ENCODE results near the gene DMRT3.

The DMRT3 gene

DNA sequence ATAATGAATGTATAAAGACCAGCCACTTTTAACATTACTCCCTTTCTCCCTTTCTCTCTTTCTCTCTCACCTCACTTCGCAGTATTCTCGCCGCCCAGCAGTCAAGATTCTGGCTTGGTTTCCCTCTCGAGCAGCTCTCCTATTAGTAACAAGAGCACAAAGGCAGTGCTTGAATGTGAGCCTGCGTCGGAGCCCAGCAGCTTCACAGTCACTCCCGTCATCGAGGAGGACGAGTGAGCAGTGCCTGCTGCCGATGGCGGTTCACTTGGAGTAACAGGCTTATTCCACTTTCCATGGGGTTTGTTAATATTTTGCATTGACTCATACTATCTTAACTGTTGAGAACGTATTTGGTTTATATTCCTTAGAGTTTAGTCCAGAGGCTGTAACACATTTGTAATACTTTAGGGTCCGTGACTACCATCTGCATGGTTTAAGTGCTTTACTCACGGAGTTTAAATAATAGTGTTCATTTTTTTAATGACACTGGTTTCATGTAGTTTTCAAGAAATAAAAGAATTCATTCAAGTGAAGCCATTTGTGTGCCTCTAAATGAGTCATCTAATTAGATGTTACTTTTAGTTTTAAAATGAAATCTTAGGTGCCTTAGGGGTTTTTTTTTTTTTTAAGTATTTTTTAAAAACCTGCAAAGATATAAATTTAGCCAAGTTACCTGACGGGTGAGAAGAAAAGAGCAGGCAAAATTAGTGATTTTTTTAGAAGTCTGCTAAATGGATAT, 8.4 kb upstream of the DMRT3 start:
- DNase-seq (no peak), ATAC-seq (ENCODE audit: insufficient read depth, low read depth) (no peak)
- no peak for TF ChIP-seq EZH2 (IDR thresholded peaks at IDR 0.05; ENCODE audit: borderline replicate concordance, low read depth, low read length, severe bottlenecking)
- TF ChIP-seq, protein P1, sequence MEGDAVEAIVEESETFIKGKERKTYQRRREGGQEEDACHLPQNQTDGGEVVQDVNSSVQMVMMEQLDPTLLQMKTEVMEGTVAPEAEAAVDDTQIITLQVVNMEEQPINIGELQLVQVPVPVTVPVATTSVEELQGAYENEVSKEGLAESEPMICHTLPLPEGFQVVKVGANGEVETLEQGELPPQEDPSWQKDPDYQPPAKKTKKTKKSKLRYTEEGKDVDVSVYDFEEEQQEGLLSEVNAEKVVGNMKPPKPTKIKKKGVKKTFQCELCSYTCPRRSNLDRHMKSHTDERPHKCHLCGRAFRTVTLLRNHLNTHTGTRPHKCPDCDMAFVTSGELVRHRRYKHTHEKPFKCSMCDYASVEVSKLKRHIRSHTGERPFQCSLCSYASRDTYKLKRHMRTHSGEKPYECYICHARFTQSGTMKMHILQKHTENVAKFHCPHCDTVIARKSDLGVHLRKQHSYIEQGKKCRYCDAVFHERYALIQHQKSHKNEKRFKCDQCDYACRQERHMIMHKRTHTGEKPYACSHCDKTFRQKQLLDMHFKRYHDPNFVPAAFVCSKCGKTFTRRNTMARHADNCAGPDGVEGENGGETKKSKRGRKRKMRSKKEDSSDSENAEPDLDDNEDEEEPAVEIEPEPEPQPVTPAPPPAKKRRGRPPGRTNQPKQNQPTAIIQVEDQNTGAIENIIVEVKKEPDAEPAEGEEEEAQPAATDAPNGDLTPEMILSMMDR (IDR thresholded peaks at IDR 0.05; ENCODE audit: borderline replicate concordance, extremely low read depth, low read length, poor library complexity, severe bottlenecking), result no peak
- no peak overlapping the region for H3K4me3 ChIP-seq (ENCODE audit: low read depth in 1 of 2, low read length in 2 of 2)
- no peaks in the 10 kb centered on the region for H3K9me3 ChIP-seq (ENCODE audit: insufficient read depth, low read length, severe bottlenecking)
- H3K27ac ChIP-seq (ENCODE audit: low read length), result no peak overlapping the region
- H3K79me2 ChIP-seq (ENCODE audit: insufficient read depth, low read length), result no peaks in the 10 kb centered on the region
- H3K4me2 ChIP-seq (ENCODE audit: insufficient read depth, low read length), result no peak overlapping the region
- H3K36me3 ChIP-seq (ENCODE audit: insufficient read depth, low read length), result no peaks in the 10 kb centered on the region
- H3K27me3 ChIP-seq (ENCODE audit: insufficient read depth, low read length, poor library complexity), result peaks cover 18% of the 10 kb centered on the region
- no peak overlapping the region for H2AFZ ChIP-seq (ENCODE audit: low read depth, low read length)
- H3K9ac ChIP-seq (ENCODE audit: low read depth, low read length), result no peak overlapping the region
- H3K4me1 ChIP-seq (ENCODE audit: insufficient read depth, low read length), result no peaks in the 10 kb centered on the region
- no peaks in the 10 kb centered on the region for H4K20me1 ChIP-seq (ENCODE audit: insufficient read depth, low read length)

DNA sequence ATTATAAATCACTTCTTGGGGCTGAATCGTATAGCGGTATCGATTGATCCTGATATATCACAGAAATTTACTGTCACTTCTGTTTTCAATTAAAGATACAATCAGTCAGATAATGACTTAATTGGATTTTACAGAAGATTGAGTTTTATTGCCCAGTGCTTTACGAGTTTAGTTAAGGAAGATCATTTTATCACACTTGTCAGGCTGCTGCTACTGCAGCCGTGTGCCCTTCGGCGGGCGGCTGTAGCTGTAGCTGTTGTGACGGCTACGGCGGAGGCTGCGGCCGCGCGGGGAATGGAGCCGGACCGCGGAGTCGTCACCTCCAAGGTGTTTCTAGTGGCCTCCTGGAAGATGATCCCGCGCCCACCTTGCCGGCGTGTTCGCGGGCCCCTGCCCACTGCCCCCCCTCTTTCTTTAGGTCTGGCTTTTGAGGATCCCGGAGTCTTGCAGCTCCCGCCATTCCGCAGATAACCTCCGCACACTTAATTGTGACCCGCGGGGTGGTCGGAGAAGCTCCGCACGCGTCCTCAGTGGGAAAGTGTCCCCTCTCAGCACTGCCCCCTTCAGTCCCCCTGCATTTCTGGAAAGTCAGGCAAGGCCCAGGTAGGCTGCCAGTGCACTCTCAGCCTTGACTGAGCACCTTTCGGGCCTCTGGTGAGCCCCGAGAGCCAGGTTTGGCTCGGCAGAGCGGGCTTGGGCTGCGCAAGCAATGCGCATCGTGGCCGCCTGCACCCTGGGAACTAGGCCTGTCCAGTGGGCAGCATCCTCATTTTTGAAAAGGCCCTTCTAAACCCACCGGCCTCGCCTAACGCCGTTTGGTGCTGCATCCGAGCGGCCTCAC, 6.9 kb upstream of the DMRT3 start:
- no peaks in the 10 kb centered on the region for H3K9me3 ChIP-seq (ENCODE audit: insufficient read depth, low read length, severe bottlenecking)
- DNase-seq, result no peak
- no peaks in the 10 kb centered on the region for H3K4me1 ChIP-seq (ENCODE audit: insufficient read depth, low read length)
- H3K9ac ChIP-seq (ENCODE audit: low read depth, low read length), result no peak overlapping the region
- no peaks in the 10 kb centered on the region for H3K79me2 ChIP-seq (ENCODE audit: insufficient read depth, low read length)
- H3K27me3 ChIP-seq (ENCODE audit: insufficient read depth, low read length, poor library complexity), result peaks cover 14% of the 10 kb centered on the region
- no peaks in the 10 kb centered on the region for H4K20me1 ChIP-seq (ENCODE audit: insufficient read depth, low read length)
- no peak overlapping the region for H3K4me2 ChIP-seq (ENCODE audit: insufficient read depth, low read length)
- H3K27ac ChIP-seq (ENCODE audit: low read length), result no peak overlapping the region
- no peak for ATAC-seq (ENCODE audit: insufficient read depth, low read depth)
- H2AFZ ChIP-seq (ENCODE audit: low read depth, low read length), result no peak overlapping the region
- no peak for TF ChIP-seq EZH2 (IDR thresholded peaks at IDR 0.05; ENCODE audit: borderline replicate concordance, low read depth, low read length, severe bottlenecking)
- TF ChIP-seq, protein P1 (IDR thresholded peaks at IDR 0.05; ENCODE audit: borderline replicate concordance, extremely low read depth, low read length, poor library complexity, severe bottlenecking), result no peak
- H3K36me3 ChIP-seq (ENCODE audit: insufficient read depth, low read length), result no peaks in the 10 kb centered on the region
- no peak overlapping the region for H3K4me3 ChIP-seq (ENCODE audit: low read depth in 1 of 2, low read length in 2 of 2)

DNA sequence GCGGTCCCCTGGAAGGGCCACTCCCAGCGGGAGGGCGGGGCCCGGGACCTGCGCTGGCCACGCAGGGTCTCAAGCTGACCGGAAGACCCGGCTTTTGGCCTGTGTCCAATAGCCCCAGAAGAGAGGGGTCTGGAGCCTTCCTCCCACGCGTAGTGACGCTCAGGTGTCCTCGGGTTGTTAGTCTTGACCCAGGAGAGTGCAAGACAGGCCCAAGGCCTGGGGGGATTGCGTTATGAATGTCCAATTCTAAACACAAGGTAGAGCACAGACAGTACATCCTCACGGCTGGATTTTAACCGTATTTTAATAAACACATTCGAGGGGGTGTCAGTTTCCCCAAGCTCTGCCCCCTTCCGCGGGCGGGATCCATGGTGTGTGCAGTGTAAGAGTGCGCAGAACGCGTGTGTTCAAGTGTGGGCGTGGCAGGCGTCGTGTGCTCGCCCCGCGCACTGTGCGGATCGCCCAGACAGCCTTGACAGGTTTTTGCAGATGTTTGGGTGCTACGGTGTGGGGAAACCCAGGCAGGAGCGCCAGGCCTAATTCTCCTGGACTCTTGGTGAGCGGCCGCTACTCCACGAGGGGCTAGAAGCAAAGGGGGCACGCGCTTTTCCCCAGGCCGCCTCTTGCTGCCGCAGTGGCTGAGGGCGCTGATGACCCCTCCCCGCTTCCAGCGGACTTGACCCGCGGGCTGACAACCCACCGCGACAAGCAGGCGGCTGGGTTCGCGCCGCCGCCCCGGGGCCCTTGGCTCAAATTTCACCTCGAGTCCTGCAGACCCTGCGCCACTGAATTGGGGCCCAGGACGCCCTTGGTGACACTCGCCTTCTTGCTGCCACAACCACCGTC, 6.1 kb upstream of the DMRT3 start:
- no peak overlapping the region for H2AFZ ChIP-seq (ENCODE audit: low read depth, low read length)
- H3K4me3 ChIP-seq (ENCODE audit: low read depth in 1 of 2, low read length in 2 of 2), result no peak overlapping the region
- H3K27ac ChIP-seq (ENCODE audit: low read length), result no peak overlapping the region
- no peaks in the 10 kb centered on the region for H3K4me1 ChIP-seq (ENCODE audit: insufficient read depth, low read length)
- H3K9ac ChIP-seq (ENCODE audit: low read depth, low read length), result no peak overlapping the region
- ATAC-seq (ENCODE audit: insufficient read depth, low read depth) (no peak), DNase-seq (no peak)
- TF ChIP-seq EZH2 (IDR thresholded peaks at IDR 0.05; ENCODE audit: borderline replicate concordance, low read depth, low read length, severe bottlenecking), result no peak
- TF ChIP-seq, protein P1 (IDR thresholded peaks at IDR 0.05; ENCODE audit: borderline replicate concordance, extremely low read depth, low read length, poor library complexity, severe bottlenecking), result no peak
- no peaks in the 10 kb centered on the region for H4K20me1 ChIP-seq (ENCODE audit: insufficient read depth, low read length)
- no peaks in the 10 kb centered on the region for H3K79me2 ChIP-seq (ENCODE audit: insufficient read depth, low read length)
- no peak overlapping the region for H3K4me2 ChIP-seq (ENCODE audit: insufficient read depth, low read length)
- peaks cover 12% of the 10 kb centered on the region for H3K27me3 ChIP-seq (ENCODE audit: insufficient read depth, low read length, poor library complexity)
- H3K36me3 ChIP-seq (ENCODE audit: insufficient read depth, low read length), result no peaks in the 10 kb centered on the region
- no peaks in the 10 kb centered on the region for H3K9me3 ChIP-seq (ENCODE audit: insufficient read depth, low read length, severe bottlenecking)
